Testis (tissue), 2 donors: Measurements from ENCODE around the gene CYP4V2.

Source experiments
- POLR2A ChIP-seq: fragments of 450-650 bp; IDR thresholded peaks from one replicate; pipeline ENCODE4 v1.6.1; 2017; ENCODE audit warnings: antibody characterized with exemption, mild to moderate bottlenecking, moderate library complexity
- TF ChIP-seq, protein P1 (sequence below), 3 experiments: fragments of 450-650 bp in 2 of 3; fragments of 200-600 bp in 1 of 3; sonication (generic) in 1 of 3; IDR thresholded peaks; one replicate each; pipeline ENCODE4 v1.5.1; 2016 to 2019; ENCODE audit warnings: antibody characterized with exemption in 3 of 3, mild to moderate bottlenecking in 2 of 3, moderate library complexity in 1 of 3

DNA sequence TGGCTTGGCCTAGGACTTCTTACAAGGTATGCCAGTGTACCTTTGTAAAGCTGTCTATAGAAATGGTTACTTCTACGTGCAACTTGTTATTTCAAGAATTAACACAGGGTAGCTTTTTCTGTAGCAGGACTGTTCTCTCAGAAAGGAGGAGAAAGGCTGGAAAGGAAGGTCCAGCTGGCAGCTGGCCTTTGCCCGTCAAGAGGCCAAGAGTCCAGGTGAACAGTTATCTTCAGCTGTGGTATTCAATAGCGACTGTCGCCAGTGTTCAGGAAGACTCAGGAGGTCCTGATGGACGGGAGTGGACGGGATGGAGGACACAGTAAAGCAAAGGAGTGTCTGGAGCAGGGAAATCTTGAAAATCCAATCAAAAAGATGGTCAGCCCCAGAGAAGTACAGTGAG lies 4.7 kb downstream of the CYP4V2 start:
- TF ChIP-seq, protein P1, sequence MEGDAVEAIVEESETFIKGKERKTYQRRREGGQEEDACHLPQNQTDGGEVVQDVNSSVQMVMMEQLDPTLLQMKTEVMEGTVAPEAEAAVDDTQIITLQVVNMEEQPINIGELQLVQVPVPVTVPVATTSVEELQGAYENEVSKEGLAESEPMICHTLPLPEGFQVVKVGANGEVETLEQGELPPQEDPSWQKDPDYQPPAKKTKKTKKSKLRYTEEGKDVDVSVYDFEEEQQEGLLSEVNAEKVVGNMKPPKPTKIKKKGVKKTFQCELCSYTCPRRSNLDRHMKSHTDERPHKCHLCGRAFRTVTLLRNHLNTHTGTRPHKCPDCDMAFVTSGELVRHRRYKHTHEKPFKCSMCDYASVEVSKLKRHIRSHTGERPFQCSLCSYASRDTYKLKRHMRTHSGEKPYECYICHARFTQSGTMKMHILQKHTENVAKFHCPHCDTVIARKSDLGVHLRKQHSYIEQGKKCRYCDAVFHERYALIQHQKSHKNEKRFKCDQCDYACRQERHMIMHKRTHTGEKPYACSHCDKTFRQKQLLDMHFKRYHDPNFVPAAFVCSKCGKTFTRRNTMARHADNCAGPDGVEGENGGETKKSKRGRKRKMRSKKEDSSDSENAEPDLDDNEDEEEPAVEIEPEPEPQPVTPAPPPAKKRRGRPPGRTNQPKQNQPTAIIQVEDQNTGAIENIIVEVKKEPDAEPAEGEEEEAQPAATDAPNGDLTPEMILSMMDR (IDR thresholded peaks at IDR 0.05) = no peak
- no peak for TF ChIP-seq POLR2A
